Epidermal melanocyte (primary cell): Measurements from ENCODE around the gene CCDC40.

Experiments used
- DNase-seq: peaks from one replicate; pipeline ENCODE4 v3.0.0; 2011; ENCODE audit warnings: low spot score; ENCODE audit not compliant: insufficient read length

CCDC40 gene

DNA sequence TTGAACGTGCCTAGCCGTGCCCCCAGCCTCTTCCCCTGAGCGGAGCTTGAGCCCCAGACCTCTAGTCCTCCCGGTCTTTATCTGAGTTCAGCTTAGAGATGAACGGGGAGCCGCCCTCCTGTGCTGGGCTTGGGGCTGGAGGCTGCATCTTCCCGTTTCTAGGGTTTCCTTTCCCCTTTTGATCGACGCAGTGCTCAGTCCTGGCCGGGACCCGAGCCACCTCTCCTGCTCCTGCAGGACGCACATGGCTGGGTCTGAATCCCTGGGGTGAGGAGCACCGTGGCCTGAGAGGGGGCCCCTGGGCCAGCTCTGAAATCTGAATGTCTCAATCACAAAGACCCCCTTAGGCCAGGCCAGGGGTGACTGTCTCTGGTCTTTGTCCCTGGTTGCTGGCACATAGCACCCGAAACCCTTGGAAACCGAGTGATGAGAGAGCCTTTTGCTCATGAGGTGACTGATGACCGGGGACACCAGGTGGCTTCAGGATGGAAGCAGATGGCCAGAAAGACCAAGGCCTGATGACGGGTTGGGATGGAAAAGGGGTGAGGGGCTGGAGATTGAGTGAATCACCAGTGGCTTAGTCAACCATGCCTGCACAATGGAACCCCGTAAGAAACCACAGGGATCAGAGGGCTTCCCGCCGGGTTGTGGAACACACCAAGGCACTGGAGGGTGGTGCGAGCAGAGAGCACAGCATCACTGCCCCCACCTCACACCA is 65.7 kb downstream of the CCDC40 start:
- no peak for DNase-seq

DNA sequence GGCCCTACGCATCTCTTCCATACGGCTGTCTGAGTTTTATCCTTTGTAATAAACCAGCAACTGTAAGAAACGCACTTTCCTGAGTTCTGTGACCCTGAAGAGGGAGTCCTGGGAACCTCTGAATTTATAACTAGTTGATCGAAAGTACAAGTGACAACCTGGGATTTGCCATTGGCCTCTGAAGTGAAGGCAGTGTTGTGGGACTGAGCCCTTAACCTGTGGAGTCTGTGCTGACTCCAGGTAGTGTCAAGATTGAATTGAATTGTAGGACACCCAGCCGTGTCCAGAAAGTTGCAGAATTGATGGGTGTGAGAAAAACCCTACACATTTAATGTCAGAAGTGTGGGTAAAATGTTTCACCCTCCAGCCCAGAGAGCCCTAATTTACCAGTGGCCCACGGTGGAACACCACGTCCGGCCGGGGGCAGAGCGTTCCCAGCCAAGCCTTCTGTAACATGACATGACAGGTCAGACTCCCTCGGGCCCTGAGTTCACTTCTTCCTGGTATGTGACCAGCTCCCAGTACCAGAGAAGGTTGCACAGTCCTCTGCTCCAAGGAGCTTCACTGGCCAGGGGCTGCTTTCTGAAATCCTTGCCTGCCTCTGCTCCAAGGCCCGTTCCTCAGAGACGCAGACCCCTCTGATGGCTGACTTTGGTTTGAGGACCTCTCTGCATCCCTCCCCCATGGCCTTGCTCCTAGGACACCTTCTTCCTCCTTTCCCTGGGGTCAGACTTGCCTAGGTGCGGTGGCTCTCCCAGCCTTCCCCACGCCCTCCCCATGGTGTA is 66.4 kb downstream of the CCDC40 start:
- no peak for DNase-seq

DNA sequence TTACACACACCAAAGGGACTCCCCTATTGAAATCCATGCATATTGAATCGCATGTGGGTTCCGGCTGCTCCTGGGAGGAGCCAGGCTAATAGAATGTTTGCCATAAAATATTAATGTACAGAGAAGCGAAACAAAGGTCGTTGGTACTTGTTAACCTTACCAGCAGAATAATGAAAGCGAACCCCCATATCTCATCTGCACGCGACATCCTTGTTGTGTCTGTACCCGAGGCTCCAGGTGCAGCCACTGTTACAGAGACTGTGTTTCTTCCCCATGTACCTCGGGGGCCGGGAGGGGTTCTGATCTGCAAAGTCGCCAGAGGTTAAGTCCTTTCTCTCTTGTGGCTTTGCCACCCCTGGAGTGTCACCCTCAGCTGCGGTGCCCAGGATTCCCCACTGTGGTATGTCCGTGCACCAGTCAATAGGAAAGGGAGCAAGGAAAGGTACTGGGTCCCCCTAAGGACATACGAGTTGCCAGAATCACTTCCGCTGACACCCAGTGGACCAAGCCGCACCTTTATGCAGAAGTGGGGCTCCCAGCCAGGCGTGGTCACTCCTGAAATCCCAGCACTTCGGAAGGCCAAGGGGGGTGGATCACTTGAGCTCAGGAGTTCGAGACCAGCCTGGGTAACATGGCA is 67.1 kb downstream of the CCDC40 start:
- DNase-seq: no peak

DNA sequence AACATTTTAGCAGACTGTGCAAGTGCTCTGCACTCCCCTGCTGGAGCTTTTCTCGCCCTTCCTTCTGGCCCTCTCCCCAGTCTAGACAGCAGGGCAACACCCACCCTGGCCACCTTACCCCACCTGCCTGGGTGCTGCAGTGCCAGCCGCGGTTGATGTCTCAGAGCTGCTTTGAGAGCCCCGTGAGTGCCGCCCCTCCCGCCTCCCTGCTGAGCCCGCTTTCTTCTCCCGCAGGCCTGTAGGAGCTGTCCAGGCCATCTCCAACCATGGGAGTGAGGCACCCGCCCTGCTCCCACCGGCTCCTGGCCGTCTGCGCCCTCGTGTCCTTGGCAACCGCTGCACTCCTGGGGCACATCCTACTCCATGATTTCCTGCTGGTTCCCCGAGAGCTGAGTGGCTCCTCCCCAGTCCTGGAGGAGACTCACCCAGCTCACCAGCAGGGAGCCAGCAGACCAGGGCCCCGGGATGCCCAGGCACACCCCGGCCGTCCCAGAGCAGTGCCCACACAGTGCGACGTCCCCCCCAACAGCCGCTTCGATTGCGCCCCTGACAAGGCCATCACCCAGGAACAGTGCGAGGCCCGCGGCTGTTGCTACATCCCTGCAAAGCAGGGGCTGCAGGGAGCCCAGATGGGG is 68.0 kb downstream of the CCDC40 start:
- no peak for DNase-seq

DNA sequence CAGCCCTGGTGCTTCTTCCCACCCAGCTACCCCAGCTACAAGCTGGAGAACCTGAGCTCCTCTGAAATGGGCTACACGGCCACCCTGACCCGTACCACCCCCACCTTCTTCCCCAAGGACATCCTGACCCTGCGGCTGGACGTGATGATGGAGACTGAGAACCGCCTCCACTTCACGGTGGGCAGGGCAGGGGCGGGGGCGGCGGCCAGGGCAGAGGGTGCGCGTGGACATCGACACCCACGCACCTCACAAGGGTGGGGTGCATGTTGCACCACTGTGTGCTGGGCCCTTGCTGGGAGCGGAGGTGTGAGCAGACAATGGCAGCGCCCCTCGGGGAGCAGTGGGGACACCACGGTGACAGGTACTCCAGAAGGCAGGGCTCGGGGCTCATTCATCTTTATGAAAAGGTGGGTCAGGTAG is 68.5 kb downstream of the CCDC40 start:
- DNase-seq: no peak

DNA sequence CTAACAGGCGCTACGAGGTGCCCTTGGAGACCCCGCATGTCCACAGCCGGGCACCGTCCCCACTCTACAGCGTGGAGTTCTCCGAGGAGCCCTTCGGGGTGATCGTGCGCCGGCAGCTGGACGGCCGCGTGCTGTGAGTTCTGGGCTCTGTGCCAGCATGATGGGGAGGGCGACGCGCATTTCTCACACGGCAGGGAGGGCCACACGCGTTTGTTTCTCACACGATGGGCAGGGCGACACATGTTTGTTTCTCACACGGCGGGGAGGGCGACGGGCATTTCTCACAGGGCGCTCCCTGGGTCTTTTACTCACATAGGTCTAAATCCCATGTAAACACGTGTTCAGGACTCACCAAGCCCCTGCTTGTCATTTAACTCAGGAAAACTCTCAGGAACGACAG is 69.3 kb downstream of the CCDC40 start:
- DNase-seq: no peak

DNA sequence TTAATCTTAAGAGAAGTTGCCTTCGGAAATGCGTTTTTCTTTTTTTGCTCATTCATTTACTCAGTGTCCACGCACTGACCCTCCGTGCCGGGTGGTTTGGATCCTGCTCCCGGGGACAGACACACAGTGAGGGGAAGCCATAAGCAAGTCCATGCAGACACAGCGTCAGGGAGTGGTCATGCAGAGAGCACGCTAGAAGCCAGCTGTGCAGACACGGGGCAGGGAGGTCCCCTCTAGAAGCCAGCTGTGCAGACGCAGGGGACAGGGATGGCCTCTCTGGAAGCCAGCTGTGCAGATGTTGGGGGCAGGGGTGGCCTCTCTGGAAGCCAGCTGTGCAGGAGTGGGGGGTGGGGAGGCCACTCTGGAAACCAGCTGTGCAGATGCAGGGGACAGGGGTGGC is 69.7 kb downstream of the CCDC40 start:
- no peak for DNase-seq

DNA sequence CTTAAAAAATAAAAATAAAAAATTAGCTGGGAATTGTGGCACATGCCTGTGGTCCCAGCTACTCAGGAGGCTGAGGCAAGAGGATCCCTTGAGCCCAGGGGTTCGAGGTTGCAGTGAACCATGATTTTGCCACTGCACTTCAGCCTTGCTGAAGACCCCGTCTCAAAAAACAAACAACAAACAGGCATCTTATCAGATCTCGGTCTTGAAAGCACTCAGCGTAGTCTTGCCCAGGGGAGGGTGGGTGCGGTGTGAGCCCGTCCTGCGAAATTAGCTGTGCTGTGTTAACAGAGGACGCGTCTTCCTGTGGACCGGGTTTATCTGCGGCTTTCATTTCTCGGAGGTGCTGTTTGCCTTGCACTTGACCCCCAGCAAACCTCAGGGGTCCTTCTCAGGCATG is 70.3 kb downstream of the CCDC40 start:
- DNase-seq: no peak

DNA sequence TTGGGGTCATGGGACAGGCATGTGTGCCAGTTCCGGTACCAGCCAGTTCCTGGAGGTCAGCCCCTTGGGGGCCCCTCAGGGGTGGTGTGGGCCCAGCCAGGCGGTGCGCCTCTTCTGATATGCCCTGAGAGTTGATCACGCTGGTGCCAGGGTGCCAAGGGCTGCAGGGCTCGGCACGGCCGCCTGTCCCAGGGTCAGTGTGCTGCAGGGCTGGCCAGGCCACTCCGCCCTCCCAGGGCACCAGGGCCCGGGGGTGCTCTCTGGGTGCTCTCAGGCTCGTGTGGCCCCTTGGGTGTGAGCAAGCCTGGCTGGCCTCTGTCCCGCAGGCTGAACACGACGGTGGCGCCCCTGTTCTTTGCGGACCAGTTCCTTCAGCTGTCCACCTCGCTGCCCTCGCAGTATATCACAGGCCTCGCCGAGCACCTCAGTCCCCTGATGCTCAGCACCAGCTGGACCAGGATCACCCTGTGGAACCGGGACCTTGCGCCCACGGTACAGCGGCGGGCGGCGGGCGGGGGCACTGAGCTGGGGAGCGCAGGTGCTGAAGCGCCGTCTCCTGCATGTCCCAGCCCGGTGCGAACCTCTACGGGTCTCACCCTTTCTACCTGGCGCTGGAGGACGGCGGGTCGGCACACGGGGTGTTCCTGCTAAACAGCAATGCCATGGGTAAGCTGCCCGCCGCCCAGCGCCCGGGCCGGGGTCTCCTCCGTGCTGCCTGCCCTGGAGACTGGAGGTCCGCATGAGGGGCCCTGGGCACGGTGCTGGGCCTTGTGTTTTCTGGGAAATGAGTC is 71.0 kb downstream of the CCDC40 start:
- no peak for DNase-seq

DNA sequence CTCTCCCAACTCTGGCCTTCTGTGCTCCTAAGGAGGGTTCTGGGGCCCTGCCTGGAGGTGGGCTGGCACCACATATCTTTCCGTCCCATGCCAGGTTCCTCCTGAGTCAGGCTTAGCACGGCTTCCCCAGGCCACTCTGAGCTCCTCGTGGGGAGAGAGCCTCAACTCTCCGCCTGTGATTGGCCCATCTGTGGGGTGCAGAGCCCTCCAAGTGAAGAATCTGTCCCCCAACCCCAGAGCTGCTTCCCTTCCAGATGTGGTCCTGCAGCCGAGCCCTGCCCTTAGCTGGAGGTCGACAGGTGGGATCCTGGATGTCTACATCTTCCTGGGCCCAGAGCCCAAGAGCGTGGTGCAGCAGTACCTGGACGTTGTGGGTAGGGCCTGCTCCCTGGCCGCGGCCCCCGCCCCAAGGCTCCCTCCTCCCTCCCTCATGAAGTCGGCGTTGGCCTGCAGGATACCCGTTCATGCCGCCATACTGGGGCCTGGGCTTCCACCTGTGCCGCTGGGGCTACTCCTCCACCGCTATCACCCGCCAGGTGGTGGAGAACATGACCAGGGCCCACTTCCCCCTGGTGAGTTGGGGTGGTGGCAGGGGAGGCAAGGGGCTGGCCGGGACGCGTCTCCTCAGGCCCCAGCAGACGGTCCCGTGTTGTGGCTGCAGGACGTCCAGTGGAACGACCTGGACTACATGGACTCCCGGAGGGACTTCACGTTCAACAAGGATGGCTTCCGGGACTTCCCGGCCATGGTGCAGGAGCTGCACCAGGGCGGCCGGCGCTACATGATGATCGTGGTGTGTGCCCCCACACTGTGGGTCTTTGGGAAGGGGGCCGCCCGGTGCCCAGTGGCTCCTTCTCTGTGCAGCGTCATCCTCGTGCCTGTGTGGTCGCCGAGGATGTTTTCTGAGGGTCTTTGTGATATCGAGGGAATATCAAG is 71.9 kb downstream of the CCDC40 start:
- no peak for DNase-seq

DNA sequence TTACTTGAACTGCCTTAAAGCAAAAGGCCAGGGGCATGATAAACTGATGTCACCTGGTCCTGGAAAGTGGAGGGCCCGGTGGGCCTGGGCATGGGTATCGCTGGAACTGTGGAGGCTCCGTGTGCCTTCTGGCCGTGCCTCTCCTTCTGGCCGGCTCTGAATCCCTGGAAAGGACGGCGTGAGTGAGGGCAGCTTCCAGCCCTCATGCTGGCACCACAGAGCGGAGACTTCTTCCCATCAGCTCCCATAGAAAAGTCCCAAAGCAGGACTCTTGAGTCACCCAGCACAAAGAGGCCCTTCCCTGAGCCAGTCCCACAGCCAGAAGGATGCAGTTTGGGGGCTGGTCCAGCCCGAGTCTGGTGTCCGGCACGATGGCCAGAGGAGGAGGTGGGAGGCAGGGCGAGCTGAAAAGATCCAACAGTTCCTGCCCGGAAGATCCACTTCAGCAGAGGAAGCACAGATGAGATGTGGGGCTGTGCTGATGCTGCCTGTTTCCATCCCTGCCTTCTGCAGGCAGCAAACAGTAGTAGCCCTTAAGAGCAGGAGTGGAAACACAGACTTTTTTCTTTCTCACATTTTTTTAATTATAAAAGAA is 72.7 kb downstream of the CCDC40 start:
- DNase-seq: no peak

DNA sequence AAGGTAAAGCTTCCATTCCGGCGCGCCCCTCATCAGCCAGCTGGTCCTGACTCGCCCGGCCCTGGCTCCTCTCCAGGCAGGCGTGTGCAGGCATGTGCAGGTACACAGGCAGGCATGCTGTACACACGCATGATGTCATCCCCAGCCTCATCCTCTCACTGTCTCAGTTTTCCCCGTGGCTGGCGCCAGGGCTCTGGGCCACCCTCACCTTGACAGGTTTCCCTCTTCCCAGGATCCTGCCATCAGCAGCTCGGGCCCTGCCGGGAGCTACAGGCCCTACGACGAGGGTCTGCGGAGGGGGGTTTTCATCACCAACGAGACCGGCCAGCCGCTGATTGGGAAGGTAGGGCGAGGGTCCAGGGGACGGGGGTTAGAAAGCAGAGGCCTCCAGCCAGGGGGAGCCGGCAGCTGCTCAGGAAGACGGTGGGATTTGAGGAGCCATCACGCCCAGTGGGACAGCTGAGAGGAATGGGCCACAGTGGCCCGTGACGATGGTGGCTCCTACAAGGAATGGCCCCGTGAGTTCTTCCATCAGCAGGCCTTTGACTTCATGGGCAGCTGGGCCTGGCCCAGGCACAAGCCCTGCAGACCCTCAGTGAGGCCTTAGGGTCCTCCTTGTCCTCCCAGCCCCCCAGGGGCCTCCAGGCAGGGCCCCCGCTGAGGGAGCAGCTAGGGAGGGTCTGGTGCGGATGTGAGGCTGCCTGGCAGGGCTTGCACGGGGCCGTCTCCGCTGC is 73.4 kb downstream of the CCDC40 start:
- DNase-seq: no peak

DNA sequence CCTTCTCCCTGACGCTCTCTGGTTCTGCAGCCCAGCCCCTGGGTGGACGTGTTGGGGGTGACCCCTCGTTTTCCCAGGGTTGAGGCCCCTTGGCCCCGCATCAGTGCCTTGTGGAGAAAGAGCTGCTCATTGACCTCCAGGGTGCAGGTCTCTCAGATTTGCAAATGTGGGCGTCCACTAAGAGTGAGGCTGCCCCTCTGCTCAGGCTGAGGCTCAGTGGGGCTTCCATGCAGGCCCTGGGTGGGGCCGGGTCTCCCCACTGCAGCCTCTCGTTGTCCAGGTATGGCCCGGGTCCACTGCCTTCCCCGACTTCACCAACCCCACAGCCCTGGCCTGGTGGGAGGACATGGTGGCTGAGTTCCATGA is 74.0 kb downstream of the CCDC40 start:
- no peak for DNase-seq

DNA sequence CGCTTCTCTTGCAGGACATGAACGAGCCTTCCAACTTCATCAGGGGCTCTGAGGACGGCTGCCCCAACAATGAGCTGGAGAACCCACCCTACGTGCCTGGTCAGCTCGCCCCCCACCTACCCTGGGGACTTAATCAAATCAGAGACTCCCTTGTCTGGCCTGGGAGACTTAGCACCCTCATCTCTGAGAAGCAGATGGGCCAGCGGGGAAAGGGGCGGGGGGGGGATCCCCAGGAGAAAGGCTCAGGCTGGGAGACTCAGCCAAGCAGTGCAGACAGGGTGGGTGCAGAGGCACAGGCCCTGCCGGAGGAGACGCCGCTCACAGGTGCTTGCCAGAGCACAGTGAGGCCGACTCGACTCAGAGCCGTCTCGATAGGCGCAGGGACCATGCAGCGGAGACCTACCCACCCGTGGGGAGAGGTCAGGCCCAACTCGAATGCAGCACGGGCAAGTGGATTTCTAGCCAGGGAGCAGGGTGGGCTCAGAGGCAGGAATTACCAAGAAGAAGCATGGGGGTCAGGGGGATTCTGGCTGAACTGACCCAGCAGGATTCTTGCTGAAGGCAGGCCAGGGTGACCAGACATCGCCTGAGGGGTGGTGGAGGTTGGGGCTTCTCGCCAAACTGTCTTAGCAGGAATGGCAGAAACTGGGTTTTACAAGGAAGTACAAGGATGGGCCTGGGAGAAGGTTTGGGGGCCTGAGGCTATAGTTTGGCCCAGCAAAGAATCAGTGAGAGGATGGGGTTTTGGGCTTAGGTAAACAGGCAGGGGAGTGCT is 74.7 kb downstream of the CCDC40 start:
- DNase-seq: no peak

DNA sequence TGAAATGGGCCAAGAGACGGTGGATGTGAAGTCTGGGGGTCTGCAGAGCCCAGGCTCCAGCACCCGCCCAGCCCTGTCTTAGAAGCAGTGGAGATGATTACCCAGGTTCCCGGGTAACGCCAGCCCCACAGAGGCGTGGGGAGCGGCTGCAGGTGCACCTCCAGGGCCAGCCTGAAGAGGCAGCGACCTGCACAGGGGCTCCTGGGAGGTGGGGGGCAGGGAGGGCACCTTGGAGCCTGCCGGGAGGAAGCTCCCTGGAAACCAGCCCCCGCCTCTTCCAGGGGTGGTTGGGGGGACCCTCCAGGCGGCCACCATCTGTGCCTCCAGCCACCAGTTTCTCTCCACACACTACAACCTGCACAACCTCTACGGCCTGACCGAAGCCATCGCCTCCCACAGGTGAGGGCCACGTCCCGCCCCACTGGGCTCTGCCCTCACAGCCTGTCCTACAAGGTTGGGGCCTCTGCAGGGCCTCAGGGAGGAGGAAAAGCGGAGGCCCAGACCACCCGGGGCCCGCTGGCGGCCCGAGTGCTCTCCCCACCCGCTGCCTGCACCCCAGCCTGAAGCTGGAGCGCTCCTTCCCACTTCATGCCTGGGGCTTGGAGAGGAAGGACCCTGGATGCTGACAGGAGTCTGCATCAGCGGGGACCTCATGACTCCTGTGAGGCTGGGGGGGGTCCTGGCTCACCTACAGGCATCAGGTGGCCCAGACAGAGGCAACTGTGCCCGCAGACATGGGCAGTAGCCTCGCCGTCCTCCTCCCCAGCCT is 75.4 kb downstream of the CCDC40 start:
- DNase-seq: no peak

DNA sequence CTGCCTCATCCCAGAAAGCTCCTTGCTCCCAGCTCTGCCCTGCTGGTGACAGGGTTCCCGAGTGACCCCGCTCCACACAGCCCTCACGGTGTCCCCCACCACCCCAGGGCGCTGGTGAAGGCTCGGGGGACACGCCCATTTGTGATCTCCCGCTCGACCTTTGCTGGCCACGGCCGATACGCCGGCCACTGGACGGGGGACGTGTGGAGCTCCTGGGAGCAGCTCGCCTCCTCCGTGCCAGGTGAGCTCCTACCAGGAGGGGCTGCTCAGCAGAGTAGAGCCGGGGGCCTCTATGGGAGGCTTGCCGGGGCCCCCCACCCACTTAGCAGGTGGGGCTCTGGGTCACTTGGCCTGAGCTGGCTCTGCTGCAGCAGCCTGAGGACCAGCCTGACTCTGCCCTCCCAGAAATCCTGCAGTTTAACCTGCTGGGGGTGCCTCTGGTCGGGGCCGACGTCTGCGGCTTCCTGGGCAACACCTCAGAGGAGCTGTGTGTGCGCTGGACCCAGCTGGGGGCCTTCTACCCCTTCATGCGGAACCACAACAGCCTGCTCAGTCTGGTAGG is 76.1 kb downstream of the CCDC40 start:
- no peak for DNase-seq

DNA sequence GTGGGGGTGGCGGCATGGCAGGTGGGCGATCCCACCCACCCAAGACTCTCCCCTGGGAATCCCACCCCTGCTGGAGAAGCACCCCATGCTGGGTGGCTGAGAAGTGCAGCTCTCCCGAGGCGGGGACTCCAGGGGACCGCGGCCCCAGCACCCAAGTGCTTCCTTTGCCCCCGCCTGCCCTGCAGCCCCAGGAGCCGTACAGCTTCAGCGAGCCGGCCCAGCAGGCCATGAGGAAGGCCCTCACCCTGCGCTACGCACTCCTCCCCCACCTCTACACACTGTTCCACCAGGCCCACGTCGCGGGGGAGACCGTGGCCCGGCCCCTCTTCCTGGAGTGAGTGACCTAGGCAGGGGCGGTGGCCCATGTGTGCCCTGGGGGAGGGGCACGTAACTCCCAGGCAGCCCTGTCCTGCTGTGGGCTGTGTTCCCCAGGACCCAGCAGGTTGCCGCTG is 76.6 kb downstream of the CCDC40 start:
- no peak for DNase-seq
